HepG2 (cell line): Measurements from ENCODE around the gene OR6S1. TPM values are rescaled to one million over a fixed set of nuclear protein-coding genes. Genes with fewer than 3 reads are reported as not detected.

ENCODE experiments used
- HIVEP1 ChIP-seq: sonication (generic); formaldehyde crosslinking; IDR thresholded peaks from 2 replicates; pipeline ENCODE4 v1.4.0; 2020; ENCODE audit warnings: mild to moderate bottlenecking, missing genetic modification reagents
- HNRNPH1 ChIP-seq: fragments of 200-400 bp; formaldehyde crosslinking; optimal IDR thresholded peaks from 2 replicates; pipeline ENCODE3; 2017; ENCODE audit warnings: mild to moderate bottlenecking, low read depth, low read length
- MLXIP ChIP-seq: sonication (generic); formaldehyde crosslinking; IDR thresholded peaks from 2 replicates; pipeline ENCODE4 v1.9.0; 2021; ENCODE audit warnings: missing genetic modification reagents, borderline replicate concordance
- PRMT3 ChIP-seq: sonication (generic); formaldehyde crosslinking; IDR thresholded peaks from 2 replicates; pipeline ENCODE4 v1.8.1; 2022; ENCODE audit warnings: low read depth, mild to moderate bottlenecking, moderate library complexity, missing genetic modification reagents, borderline replicate concordance
- PRPF4 ChIP-seq: fragments of 200-400 bp; formaldehyde crosslinking; IDR thresholded peaks from 2 replicates; pipeline ENCODE4 v1.6.1; 2016; ENCODE audit warnings: low read length, low read depth; ENCODE audit not compliant: poor library complexity, severe bottlenecking
- REST ChIP-seq, 2 experiments: IDR thresholded peaks; 2 replicates each; pipeline ENCODE4 v1.6.1; 2011 to 2012; ENCODE audit warnings: low read length in 2 of 2, borderline replicate concordance in 1 of 2, low read depth in 1 of 2, mild to moderate bottlenecking in 1 of 2, moderate library complexity in 1 of 2
- RNF219 ChIP-seq: sonication (generic); formaldehyde crosslinking; IDR thresholded peaks from 2 replicates; pipeline ENCODE4 v1.5.0; 2020; ENCODE audit warnings: mild to moderate bottlenecking, missing genetic modification reagents
- THAP9 ChIP-seq: sonication (generic); formaldehyde crosslinking; IDR thresholded peaks from 2 replicates; pipeline ENCODE4; 2020; ENCODE audit warnings: missing genetic modification reagents, mild to moderate bottlenecking, borderline replicate concordance
- U2AF1 ChIP-seq: fragments of 200-400 bp; formaldehyde crosslinking; optimal IDR thresholded peaks from 2 replicates; pipeline ENCODE3; 2017; ENCODE audit warnings: mild to moderate bottlenecking, low read depth, low read length
- ZBED4 ChIP-seq: sonication (generic); formaldehyde crosslinking; IDR thresholded peaks from 2 replicates; pipeline ENCODE4 v1.4.0; 2020; ENCODE audit warnings: missing genetic modification reagents, borderline replicate concordance
- ZBTB7A ChIP-seq: sonication (generic); formaldehyde crosslinking; IDR thresholded peaks from 2 replicates; pipeline ENCODE4 v1.8.0; 2022; ENCODE audit warnings: mild to moderate bottlenecking, missing genetic modification reagents
- polyA plus RNA-seq, 8 experiments: library from polyadenylated mRNA; depleted of rRNA in 3 of 8; stranded (reverse) in 7 of 8; unstranded in 1 of 8; fragments of >200 nt; fragmentation: Illumina TruSeq in 4 of 8; extraction: Trizol in 4 of 8; gene quantifications; 2 replicates each; pipeline versions ENCODE4 v1.2.1 to v1.2.3, GENCODE V29; 2011 to 2016; ENCODE audit warnings: low read depth in 4 of 8, missing spikeins in 1 of 8, mixed read lengths in 1 of 8; ENCODE audit not compliant: insufficient read depth in 1 of 8
- total RNA-seq, 5 experiments: library from RNA; depleted of rRNA; stranded (reverse); fragments of >200 nt; fragmentation: Illumina TruSeq; extraction: Trizol; gene quantifications; 2 replicates each; pipeline ENCODE4 v1.2.3, GENCODE V29; 2016; ENCODE audit warnings: low read depth in 1 of 5

The OR6S1 gene
- total and polyA plus RNA-seq, 2 of the 13 experiments (the other 11 are each of a cell fraction or from before 2014, with no cell fraction given), result 0.09 TPM; not detected in 1

- TF ChIP-seq MLXIP (CRISPR knock-in tag) (no peak), U2AF1 (no peak), HIVEP1 (CRISPR knock-in tag) (no peak), REST (IDR thresholded peaks at IDR 0.05; ENCODE audit: borderline replicate concordance in 1 of 2, low read depth in 1 of 2, low read length in 2 of 2) (0 out of 4 replicates have a peak, but pooled peaks of 1 of the 2 experiments have one; percentile 14), ZBED4 (CRISPR knock-in tag) (no peak), ZBTB7A (CRISPR knock-in tag) (no peak), RNF219 (CRISPR knock-in tag) (no peak), PRMT3 (CRISPR knock-in tag) (no peak), THAP9 (CRISPR knock-in tag) (no peak), PRPF4 (peak; percentile 85), HNRNPH1 (no peak)
Observed at GRCh38 chr14:20630340-20631022, 11.0 kb downstream of the OR6S1 start (continued).
